KOPT-K1 (cell line): ENCODE data around the gene RCAN3.

Experiments
- H3K27ac ChIP-seq: fragments of 200-600 bp; sonication (generic); 2 replicates; pipeline ENCODE4 v1.5.1; 2016; ENCODE audit warnings: antibody characterized with exemption, mild to moderate bottlenecking, low read depth, low read length; ENCODE audit not compliant: poor library complexity, severe bottlenecking
- H3K36me3 ChIP-seq: fragments of 200-600 bp; sonication (generic); 2 replicates; pipeline ENCODE4 v1.5.1; 2017; ENCODE audit warnings: antibody characterized with exemption, mild to moderate bottlenecking, low read length, moderate library complexity; ENCODE audit not compliant: insufficient read depth
- H3K9me3 ChIP-seq: fragments of 200-600 bp; sonication (generic); 2 replicates; pipeline ENCODE4 v1.5.1; 2017; ENCODE audit warnings: antibody characterized with exemption, low read length, mild to moderate bottlenecking; ENCODE audit not compliant: insufficient read depth, poor library complexity, severe bottlenecking

Gene RCAN3

DNA sequence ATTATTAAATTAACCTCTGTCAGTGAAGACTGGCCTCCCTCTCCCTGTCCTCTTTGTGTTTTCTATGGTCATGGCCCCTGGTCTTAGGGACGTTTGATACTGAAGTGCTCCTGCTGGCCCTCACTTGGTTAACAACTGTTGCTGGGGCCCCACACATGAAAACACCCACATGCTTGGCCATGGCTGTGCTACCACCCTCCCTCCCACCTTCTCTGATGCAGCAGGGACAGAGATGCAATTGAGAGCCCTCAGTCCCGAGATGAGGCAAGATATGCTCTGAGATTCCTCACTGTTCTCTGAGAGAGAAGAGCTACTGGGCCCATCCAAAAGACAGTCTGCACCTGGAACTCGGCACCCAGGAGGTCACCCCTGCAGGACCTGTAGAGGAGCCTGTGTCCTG lies 86.6 kb downstream of the RCAN3 start:
- no peaks in the 10 kb centered on the region for H3K9me3 ChIP-seq
- no peaks in the 10 kb centered on the region for H3K36me3 ChIP-seq
- no peak overlapping the region for H3K27ac ChIP-seq
